M059J (cell line): ENCODE results near the gene EXTL1. TPM values are rescaled to one million over a fixed set of nuclear protein-coding genes. Genes with fewer than 3 reads are reported as not detected.

ENCODE experiments used
- DNase-seq: peaks from one replicate; pipeline ENCODE4 v3.0.0-alpha.2; 2012; ENCODE audit warnings: low read depth
- total RNA-seq: library from RNA; depleted of rRNA; stranded (reverse); fragments of >200 nt; shearing (Covaris generic); gene quantifications from 2 replicates; pipeline ENCODE4 v1.2.3, GENCODE V29; 2014

Gene EXTL1
- total RNA-seq, 1 experiment from 2014 or later = 0.34 TPM

GRCh38 chr1:26023826-26024225 is 2.3 kb downstream of the EXTL1 start:
- DNase-seq = no peak

DNA sequence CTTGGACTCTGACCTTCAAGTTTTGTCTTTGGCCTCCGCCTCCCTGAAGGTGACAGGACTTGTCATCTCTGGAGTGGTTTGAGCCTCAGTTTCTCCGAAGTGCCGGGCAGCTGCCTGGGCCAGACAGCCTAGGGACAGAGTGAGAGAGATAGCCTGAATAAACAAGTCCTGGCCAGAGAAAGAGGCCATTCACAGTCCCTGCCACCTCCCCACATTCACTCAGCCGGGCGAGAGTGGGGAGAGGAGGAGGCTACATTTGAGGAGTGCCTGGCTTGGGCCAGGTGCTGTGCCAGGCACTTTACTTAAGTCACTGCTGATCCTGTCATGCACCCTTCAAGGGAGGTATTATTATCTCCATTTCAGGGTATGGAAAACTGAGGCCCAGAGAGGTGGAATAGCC is 3.5 kb downstream of the EXTL1 start:
- no peak for DNase-seq

GRCh38 chr1:26025517-26025916 is 3.9 kb downstream of the EXTL1 start:
- no peak for DNase-seq

GRCh38 chr1:26027716-26028489 is 6.3 kb downstream of the EXTL1 start:
- no peak for DNase-seq

GRCh38 chr1:26028490-26028980 is 7.0 kb downstream of the EXTL1 start:
- DNase-seq = no peak

GRCh38 chr1:26029054-26029863 is 7.7 kb downstream of the EXTL1 start:
- no peak for DNase-seq

- DNase-seq = no peak
Measured at GRCh38 chr1:26029864-26030481, 8.4 kb downstream of the EXTL1 start.

GRCh38 chr1:26031196-26031595 is 9.6 kb downstream of the EXTL1 start:
- DNase-seq = no peak

DNA sequence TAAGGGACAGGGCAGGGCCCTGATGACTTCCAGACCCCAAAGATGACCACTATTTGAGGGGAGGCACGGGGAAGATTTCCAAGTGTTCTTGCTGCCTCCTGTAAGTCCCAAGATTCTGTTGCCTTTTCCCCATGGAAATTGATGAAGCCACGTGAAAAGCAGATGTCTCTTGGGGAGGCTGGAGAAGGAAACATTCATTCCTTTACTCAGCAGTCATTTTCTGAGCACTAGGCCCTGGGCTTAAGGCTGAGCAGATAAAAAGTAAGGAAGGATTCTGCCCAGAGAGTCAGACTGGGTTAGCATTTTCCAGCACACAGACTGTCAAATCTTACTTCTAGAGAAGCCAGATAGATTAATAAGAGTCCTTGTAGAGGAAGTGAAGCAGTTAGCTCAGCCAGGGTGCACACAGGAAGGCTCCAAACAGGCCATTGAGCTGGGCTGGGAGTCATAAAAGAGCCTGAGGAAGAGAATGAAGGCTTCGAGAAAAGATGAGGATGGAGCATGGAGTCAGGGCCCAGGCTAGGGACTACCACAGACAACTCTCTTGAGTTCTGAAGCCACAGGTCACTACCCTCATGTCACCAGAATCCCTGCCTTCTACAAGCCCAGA is 10.1 kb downstream of the EXTL1 start:
- DNase-seq = no peak

DNA sequence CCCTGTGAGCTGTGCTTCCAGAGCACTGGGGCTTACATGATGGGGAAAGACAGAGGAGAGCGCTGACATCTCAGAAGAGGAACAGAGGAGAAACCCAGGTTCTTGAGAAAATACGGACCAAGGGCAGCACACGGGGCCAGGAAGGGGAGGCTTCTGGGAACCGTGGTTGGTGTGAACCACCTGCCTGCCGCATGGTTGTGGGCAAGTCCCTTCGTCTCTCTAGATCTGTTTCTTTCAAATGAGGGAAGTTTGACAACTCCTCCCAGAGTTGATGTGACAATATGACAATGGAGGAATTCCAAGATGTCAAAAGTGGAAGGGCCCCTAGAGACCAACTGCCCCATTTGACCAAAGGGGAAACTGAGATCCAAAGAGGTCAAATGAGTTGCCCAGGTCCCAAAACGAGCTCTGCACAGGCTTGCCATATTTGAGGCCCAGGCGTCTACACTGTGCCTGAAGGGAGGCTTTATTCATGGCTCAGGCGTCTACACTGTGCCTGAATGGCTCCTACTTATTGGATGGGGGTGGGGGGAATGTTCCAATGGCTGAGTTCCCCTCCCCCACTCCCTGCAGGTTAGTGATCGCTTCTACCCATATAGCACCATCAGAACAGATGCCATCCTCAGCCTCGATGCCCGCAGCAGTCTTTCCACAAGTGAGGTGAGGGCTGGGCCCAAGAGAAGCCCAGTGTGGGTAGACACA is 11.2 kb downstream of the EXTL1 start:
- no peak for DNase-seq

- no peak for DNase-seq
Measured at GRCh38 chr1:26034504-26035202, 13.1 kb downstream of the EXTL1 start.

DNA sequence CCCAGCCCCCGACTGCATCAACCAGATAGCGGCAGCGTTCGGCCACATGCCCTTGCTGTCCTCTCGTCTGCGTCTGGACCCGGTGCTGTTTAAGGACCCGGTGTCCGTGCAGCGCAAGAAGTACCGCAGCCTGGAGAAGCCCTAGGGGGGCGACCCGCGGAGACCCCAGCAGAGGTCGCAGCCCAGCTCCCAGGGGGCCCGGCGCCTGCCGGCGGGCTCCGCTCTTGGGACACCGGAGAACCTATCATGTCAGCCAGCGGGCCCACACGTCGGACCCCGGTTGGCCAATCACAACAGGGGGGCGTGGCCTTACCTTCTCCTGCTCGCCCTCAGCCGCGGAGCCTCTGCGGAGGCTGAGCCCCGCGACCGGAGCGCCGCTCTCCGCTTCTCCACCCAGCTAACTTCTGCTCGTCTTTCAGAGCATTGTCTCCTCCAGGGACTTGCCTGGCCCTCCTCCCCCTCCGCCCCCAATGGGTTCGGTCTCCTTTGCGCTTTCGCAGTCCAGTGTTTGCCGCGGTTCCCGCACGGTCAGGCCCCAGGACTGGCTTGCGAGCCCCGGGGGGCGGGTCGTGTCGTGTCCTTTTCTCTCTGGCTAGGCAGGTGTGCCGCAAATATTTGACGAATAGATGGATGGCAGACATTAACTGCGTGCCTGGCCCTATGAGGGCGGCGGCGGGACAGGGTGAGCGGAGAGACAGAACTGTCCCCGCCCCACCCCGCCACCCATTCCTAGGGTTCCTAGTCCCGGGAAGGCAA is 13.8 kb downstream of the EXTL1 start:
- peak; percentile 92 for DNase-seq

DNA sequence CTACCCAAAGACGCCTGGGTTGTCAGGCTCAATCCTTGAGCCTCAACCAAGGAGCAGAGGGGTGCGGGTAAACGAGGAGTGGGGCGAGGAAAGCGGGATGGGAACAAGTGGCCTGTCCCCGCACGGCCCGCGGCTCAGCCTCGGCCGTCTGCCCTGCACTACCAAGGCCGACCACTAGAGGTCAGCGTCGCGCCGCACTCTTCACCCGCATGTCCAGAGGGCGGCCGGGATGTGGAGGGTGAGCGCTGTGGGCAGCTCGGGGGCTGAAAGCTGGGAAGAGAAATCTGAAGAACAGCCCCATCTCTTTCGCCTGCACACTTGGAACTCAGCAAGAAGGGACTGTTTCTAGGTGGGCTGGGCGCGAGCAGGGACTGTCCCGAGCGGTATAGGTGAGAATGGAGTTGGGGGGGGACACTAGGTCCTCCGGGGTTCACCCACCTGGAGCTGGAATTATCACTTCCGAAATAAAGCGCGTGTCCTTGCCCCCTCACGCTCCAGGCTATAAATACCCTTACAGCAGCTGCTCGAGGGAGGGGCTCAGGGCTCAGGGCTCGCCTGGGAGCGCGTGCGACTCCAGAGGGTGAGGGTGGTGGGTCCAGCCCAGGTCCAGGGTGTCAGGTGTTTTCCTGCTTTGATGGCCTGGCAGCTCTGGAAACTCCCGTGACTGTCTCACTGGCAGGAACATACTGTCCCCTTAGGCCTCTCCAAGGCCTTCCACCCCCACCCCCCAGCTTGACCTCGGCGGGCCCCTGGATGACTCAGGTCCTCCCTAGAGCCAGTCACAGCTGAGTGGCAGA is 14.6 kb downstream of the EXTL1 start:
- DNase-seq = peak; percentile 84

DNA sequence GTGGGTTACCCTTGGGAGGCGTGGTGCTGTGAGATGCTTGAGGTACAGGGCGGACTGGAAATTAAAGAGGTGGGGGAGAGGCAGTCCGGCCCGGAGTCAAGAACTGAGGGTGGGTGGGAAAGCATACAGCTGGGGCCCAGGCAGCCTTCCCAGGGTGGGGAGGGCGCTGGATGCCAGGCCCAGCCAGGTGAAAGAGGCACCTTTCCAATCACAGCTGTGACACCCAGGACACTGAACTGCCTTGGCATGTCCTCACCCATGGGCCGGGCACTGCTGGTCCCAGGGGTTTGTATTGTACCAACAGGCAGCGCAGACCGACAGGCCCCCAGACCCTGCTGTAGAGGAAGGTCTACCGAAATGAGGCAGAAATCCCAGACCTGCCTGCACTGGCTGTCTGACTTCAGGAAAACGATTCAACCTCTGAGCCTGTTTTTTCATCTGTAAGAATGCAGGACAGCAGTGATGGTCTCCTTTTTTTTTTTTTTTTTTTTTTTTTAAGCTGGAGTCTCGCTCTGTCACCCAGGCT is 15.2 kb downstream of the EXTL1 start:
- DNase-seq = no peak

DNA sequence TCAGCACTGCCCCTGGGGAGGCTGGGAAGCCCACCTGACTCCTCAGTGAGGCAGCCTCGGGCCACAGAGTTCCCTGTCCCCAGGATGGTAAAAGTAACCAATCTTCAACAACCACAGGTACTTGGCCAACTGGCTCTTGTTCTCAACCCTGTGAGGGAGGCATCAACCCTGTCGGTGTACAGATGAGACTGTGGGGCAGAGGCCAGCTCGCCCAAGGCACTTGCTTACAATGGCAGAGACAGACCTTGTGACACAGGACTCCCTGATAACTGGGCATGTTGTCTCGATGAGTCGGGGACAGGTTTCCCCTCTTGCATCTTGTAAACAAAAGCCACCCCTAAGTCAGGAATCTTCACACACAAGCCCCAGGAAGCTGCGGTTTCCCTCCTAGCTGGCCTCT is 16.3 kb downstream of the EXTL1 start:
- DNase-seq = no peak

GRCh38 chr1:26038477-26038876 is 16.9 kb downstream of the EXTL1 start:
- no peak for DNase-seq

GRCh38 chr1:26038904-26039303 is 17.3 kb downstream of the EXTL1 start:
- no peak for DNase-seq

DNA sequence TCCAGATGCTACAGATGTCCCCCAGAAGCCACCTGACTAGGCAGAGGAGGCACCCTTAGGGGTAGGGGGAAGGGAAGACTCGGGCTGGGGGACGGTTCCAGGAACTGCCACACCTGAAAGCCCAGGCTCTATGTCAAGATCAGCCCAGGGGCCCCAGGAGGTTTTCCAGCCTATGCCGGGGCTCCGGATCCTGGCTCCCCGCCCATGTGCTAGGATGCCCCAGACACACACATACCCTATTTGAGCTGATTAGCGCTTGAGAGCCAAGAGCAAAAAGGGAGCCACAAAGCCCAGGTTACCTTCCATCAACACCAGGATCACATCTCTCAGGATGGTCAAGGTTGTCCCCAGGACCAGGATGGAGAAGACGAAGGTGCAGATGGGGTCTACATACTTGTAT is 19.8 kb downstream of the EXTL1 start:
- no peak for DNase-seq

- no peak for DNase-seq
Measured at GRCh38 chr1:26041978-26042377, 20.4 kb downstream of the EXTL1 start.
